ENCODE measurements around the gene LATS1.

GRCh38 chr6:149651056-149651455 lies 66.8 kb downstream of the LATS1 start:
- TF ChIP-seq CTCF (IDR thresholded peaks at IDR 0.05; ENCODE audit: control extremely low read depth in 1 of 3, insufficient read depth in 1 of 3, low read depth in 1 of 3, low read length in 3 of 3) = no peak
- no peak for TF ChIP-seq CHD7 (IDR thresholded peaks at IDR 0.05; ENCODE audit: insufficient replicate concordance, low read length)
- no peak for TF ChIP-seq TAF1 (IDR thresholded peaks at IDR 0.05; ENCODE audit: low read depth, low read length)
- no peak for TF ChIP-seq EZH2 (IDR thresholded peaks at IDR 0.05; ENCODE audit: low read depth, low read length, severe bottlenecking)

Measured in H1 (cell line).